Brain microvascular endothelial cell (primary cell): ENCODE data around the gene DGKB.

Experiments used
- DNase-seq: peaks from one replicate; pipeline ENCODE4 v3.0.0-alpha.2; 2020
- H3K27ac ChIP-seq: fragments of 250-450 bp; sonication (Bioruptor Pico); 2 replicates; pipeline ENCODE4 v1.5.1; 2020; ENCODE audit warnings: mild to moderate bottlenecking, moderate library complexity
- H3K27me3 ChIP-seq: fragments of 250-450 bp; sonication (Bioruptor Pico); replicated peaks from 2 replicates; pipeline ENCODE4 v1.5.1; 2020; ENCODE audit warnings: mild to moderate bottlenecking
- H3K36me3 ChIP-seq: fragments of 250-450 bp; sonication (Bioruptor Pico); replicated peaks from 2 replicates; pipeline ENCODE4 v1.5.1; 2020; ENCODE audit warnings: mild to moderate bottlenecking
- H3K4me3 ChIP-seq: 2 replicates; pipeline ENCODE4 v1.5.1; 2011; ENCODE audit warnings: low read depth, mild to moderate bottlenecking, control low read depth, low read length, moderate library complexity
- CTCF ChIP-seq: IDR thresholded peaks from 2 replicates; pipeline ENCODE4 v1.5.1; 2011; ENCODE audit warnings: low read depth, mild to moderate bottlenecking, moderate library complexity, low read length, control low read depth, inconsistent platforms; ENCODE audit errors: missing control alignments
- in situ Hi-C: cut with HindIII; loops from 2 replicates; pipeline ENCODE4 v1.10.0; 2017; ENCODE audit warnings: low sequenced_read_pairs, low pct_ligation_motif_present

Gene DGKB

GRCh38 chr7:14886533-14886932 lies 16.0 kb downstream of the DGKB start:
- H3K27me3 ChIP-seq: no peaks in the 10 kb centered on the region
- in situ Hi-C loops: no loop called here
- H3K4me3 ChIP-seq: no peak overlapping the region
- TF ChIP-seq CTCF: no peak
- no peak overlapping the region for H3K27ac ChIP-seq
- H3K36me3 ChIP-seq: no peaks in the 10 kb centered on the region
- DNase-seq: no peak

- Histone ChIP-seq H3K36me3 (no peaks in the 10 kb centered on the region), H3K4me3 (no peak overlapping the region), H3K27me3 (no peaks in the 10 kb centered on the region), H3K27ac (no peak overlapping the region)
- in situ Hi-C loops: no loop called here
- no peak for TF ChIP-seq CTCF
- DNase-seq: no peak
Observed at GRCh38 chr7:14875941-14876587, 26.5 kb downstream of the DGKB start.

- in situ Hi-C loops: no loop called here
- no peak for DNase-seq
Observed at GRCh38 chr7:14871880-14872279, 30.7 kb downstream of the DGKB start.

GRCh38 chr7:14870394-14870793 lies 32.2 kb downstream of the DGKB start:
- Histone ChIP-seq H3K4me3 (no peak overlapping the region), H3K36me3 (no peaks in the 10 kb centered on the region), H3K27ac (no peak overlapping the region), H3K27me3 (no peaks in the 10 kb centered on the region)
- no peak for DNase-seq
- TF ChIP-seq CTCF: no peak
- in situ Hi-C loops: no loop called here

More at GRCh38 chr7:14871880-14872279, 30.7 kb downstream of the DGKB start:
- H3K4me3 ChIP-seq: no peak overlapping the region
- TF ChIP-seq CTCF: no peak
- H3K36me3 ChIP-seq: no peaks in the 10 kb centered on the region
- no peaks in the 10 kb centered on the region for H3K27me3 ChIP-seq
- H3K27ac ChIP-seq: no peak overlapping the region

GRCh38 chr7:14868937-14869336 lies 33.6 kb downstream of the DGKB start:
- no peak overlapping the region for H3K27ac ChIP-seq
- H3K27me3 ChIP-seq: no peaks in the 10 kb centered on the region
- in situ Hi-C loops: no loop called here
- no peak for TF ChIP-seq CTCF
- H3K4me3 ChIP-seq: no peak overlapping the region
- no peak for DNase-seq
- no peaks in the 10 kb centered on the region for H3K36me3 ChIP-seq

- TF ChIP-seq CTCF: no peak
- DNase-seq: no peak
- in situ Hi-C loops: no loop called here
- no peak overlapping the region for H3K27ac ChIP-seq
- H3K27me3 ChIP-seq: no peaks in the 10 kb centered on the region
- H3K36me3 ChIP-seq: no peaks in the 10 kb centered on the region
- H3K4me3 ChIP-seq: no peak overlapping the region
Observed at GRCh38 chr7:14861456-14861855, 41.1 kb downstream of the DGKB start.
